MM.1S (cell line): Measurements from ENCODE around the gene TMEM141.

Experiments
- DNase-seq: peaks from one replicate; pipeline ENCODE4 v3.0.0-alpha.2; 2015
- H2AFZ ChIP-seq: fragments of 300-600 bp; sonication (generic); 2 replicates; pipeline ENCODE4 v1.6.0; 2016; ENCODE audit warnings: antibody characterized with exemption, low read length
- H3F3A ChIP-seq: fragments of 300-600 bp; sonication (generic); 2 replicates; pipeline ENCODE4 v1.6.1; 2016; ENCODE audit warnings: mild to moderate bottlenecking, antibody characterized with exemption, low read length, moderate library complexity, mixed read lengths; ENCODE audit not compliant: insufficient read depth
- H3K27ac ChIP-seq: fragments of 300-600 bp; sonication (generic); 2 replicates; pipeline ENCODE4 v1.5.1; 2016; ENCODE audit warnings: mild to moderate bottlenecking, low read length
- H3K27me3 ChIP-seq: fragments of 300-600 bp; sonication (generic); replicated peaks from 2 replicates; pipeline ENCODE4 v1.6.0; 2016; ENCODE audit warnings: low read length; ENCODE audit not compliant: insufficient read depth
- H3K36me3 ChIP-seq: fragments of 300-600 bp; sonication (generic); replicated peaks from 2 replicates; pipeline ENCODE4 v1.6.1; 2016; ENCODE audit warnings: mild to moderate bottlenecking, low read length, mixed read lengths; ENCODE audit not compliant: insufficient read depth
- H3K4me1 ChIP-seq: fragments of 300-600 bp; sonication (generic); 2 replicates; pipeline ENCODE4 v1.6.1; 2016; ENCODE audit warnings: low read length, mixed read lengths
- H3K4me2 ChIP-seq: fragments of 300-600 bp; sonication (generic); 2 replicates; pipeline ENCODE4 v1.6.0; 2016; ENCODE audit warnings: low read depth, low read length
- H3K4me3 ChIP-seq: fragments of 300-600 bp; sonication (generic); 2 replicates; pipeline ENCODE4 v1.5.1; 2016; ENCODE audit warnings: low read length, mixed read lengths
- H3K79me2 ChIP-seq: fragments of 300-600 bp; sonication (generic); 2 replicates; pipeline ENCODE4 v1.6.1; 2016; ENCODE audit warnings: mixed run types, low read length, mixed read lengths
- H3K9ac ChIP-seq: fragments of 300-600 bp; sonication (generic); 2 replicates; pipeline ENCODE4 v1.6.1; 2016; ENCODE audit warnings: low read length, mixed read lengths
- H3K9me2 ChIP-seq: fragments of 300-600 bp; sonication (generic); replicated peaks from 2 replicates; pipeline ENCODE4 v1.6.1; 2016; ENCODE audit warnings: mild to moderate bottlenecking, low read length, mixed read lengths; ENCODE audit not compliant: insufficient read depth
- H3K9me3 ChIP-seq: fragments of 300-600 bp; sonication (generic); replicated peaks from 2 replicates; pipeline ENCODE4 v1.6.1; 2016; ENCODE audit warnings: mild to moderate bottlenecking, low read length, mixed read lengths; ENCODE audit not compliant: insufficient read depth
- H4K20me1 ChIP-seq: fragments of 300-600 bp; sonication (generic); 2 replicates; pipeline ENCODE4 v1.6.1; 2016; ENCODE audit warnings: mild to moderate bottlenecking, low read length, moderate library complexity, mixed read lengths; ENCODE audit not compliant: insufficient read depth
- CTCF ChIP-seq: fragments of 300-600 bp; sonication (generic); IDR thresholded peaks from 2 replicates; pipeline ENCODE4 v1.5.1; 2016; ENCODE audit warnings: antibody characterized with exemption, low read length, mixed read lengths
- EZH2 ChIP-seq: fragments of 300-600 bp; sonication (generic); optimal IDR thresholded peaks from 2 replicates; pipeline ENCODE3; 2017; ENCODE audit warnings: low read depth, mild to moderate bottlenecking, antibody characterized with exemption, low read length, mixed read lengths
- EZH2phosphoT487 ChIP-seq: fragments of 300-600 bp; sonication (generic); IDR thresholded peaks from 2 replicates; pipeline ENCODE4 v1.6.1; 2018; ENCODE audit warnings: antibody characterized with exemption, low read length

Gene TMEM141

GRCh38 chr9:136804509-136805206 is 13.5 kb downstream of the TMEM141 start:
- Histone ChIP-seq H3K9me2 (no peaks in the 10 kb centered on the region), H2AFZ (no peak overlapping the region), H3K9me3 (no peaks in the 10 kb centered on the region), H3F3A (peaks cover 16% of the 10 kb centered on the region), H3K27me3 (no peaks in the 10 kb centered on the region), H3K36me3 (no peaks in the 10 kb centered on the region), H3K4me3 (no peak overlapping the region), H3K4me2 (no peak overlapping the region), H3K9ac (no peak overlapping the region), H3K4me1 (peaks cover 17% of the 10 kb centered on the region), H3K79me2 (peaks cover 28% of the 10 kb centered on the region), H4K20me1 (no peaks in the 10 kb centered on the region), H3K27ac (no peak overlapping the region)
- TF ChIP-seq EZH2phosphoT487, result no peak
- DNase-seq, result no peak

GRCh38 chr9:136805207-136805740 is 14.1 kb downstream of the TMEM141 start:
- H3K79me2 ChIP-seq, result peaks cover 35% of the 10 kb centered on the region
- no peak overlapping the region for H3K27ac ChIP-seq
- no peaks in the 10 kb centered on the region for H3K9me3 ChIP-seq
- no peaks in the 10 kb centered on the region for H3K36me3 ChIP-seq
- DNase-seq, result no peak
- H3K4me1 ChIP-seq, result peaks cover 21% of the 10 kb centered on the region; the same call in 1 of the 2 replicates
- H3F3A ChIP-seq, result peaks cover 15% of the 10 kb centered on the region
- no peak overlapping the region for H2AFZ ChIP-seq
- H4K20me1 ChIP-seq, result no peaks in the 10 kb centered on the region
- TF ChIP-seq EZH2phosphoT487, result no peak
- TF ChIP-seq CTCF, result no peak
- no peak for TF ChIP-seq EZH2
- H3K27me3 ChIP-seq, result no peaks in the 10 kb centered on the region
- H3K9ac ChIP-seq, result no peak overlapping the region
- H3K9me2 ChIP-seq, result no peaks in the 10 kb centered on the region
- no peak overlapping the region for H3K4me2 ChIP-seq
- no peak overlapping the region for H3K4me3 ChIP-seq

GRCh38 chr9:136806067-136806466 is 14.9 kb downstream of the TMEM141 start:
- Histone ChIP-seq H3K9ac (no peak overlapping the region), H3K27ac (no peak overlapping the region), H3K4me2 (no peak overlapping the region), H3F3A (peaks cover 8% of the 10 kb centered on the region; the same call in 1 of the 2 replicates), H3K9me2 (no peaks in the 10 kb centered on the region), H3K36me3 (no peaks in the 10 kb centered on the region), H3K4me1 (peaks cover 21% of the 10 kb centered on the region; the same call in 1 of the 2 replicates), H3K9me3 (no peaks in the 10 kb centered on the region), H4K20me1 (no peaks in the 10 kb centered on the region), H2AFZ (no peak overlapping the region), H3K79me2 (peaks cover 43% of the 10 kb centered on the region), H3K4me3 (no peak overlapping the region), H3K27me3 (no peaks in the 10 kb centered on the region)
- no peak for DNase-seq
- TF ChIP-seq EZH2phosphoT487 (no peak), EZH2 (no peak), CTCF (no peak)
